Measurements from ENCODE around the gene HOXB5. TPM values are rescaled to one million over a fixed set of nuclear protein-coding genes. Genes with fewer than 3 reads are reported as not detected.

The HOXB5 gene
- total RNA-seq, 1 donor from 2014 or later = 0.07 TPM

DNA sequence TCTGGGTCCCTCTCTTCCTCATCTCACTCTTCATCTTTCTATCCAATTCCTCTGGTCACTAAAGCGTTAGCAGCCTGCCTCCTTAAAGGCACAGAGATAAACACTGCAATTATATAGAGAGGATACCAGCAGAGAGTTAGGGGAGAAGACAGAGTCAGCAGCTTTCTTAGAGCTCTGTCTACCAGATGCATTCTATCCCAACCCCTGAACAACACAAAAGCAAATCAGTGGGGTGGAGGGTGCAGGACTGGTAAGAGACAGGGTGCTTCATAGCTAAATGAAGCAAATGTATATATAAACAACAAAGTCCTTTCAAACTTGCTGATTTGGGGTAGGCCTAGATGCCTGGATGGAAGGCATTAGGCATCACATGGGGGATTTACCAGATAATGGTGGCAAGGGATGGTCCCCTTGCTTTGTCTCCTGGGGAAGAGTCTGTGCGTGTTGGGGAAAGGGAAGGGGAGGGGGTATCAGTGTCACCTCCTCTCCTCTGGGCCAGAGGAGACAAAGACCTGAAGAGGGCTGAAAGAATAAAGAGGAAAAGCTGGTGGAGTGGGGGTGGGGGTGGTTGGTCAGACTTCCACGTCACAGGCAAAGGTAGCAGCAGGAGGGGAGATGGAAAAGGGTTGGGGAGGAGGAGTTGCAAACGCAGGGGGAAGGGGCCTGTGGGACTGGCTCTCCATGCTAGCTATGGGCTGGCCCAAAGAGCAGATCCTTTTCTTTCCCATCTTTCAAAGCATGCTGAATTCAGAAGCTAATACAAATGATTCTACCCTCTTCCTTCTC lies 27.5 kb downstream of the HOXB5 start:
- intact Hi-C loops (cut with micrococcal nuclease) = no loop called here

DNA sequence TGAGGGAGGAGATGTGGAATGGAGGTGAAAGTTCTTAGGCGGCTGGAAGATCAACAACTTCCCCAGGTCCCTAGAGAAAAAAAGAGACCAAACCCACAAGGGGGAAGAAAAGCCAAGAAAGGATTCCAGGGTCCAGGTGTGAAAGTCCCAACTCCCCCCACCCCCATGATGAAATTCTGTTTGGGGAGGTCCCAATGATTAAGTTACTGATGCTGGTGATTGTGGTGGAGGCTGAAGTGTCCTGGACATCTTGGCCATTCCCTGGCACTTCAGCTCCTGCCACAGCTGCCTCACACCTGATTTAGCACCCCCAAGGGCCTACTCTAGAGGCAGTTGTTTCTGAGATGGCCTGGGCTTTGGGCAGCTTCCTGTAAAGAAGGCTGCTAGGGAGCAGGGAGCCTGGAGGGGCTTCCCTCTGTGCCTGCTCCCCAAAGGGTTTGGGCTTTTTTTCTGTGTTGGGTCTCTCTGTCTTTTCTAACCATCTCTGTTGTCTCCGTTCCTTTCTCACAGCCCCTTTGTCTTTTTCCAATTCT lies 28.5 kb downstream of the HOXB5 start:
- intact Hi-C loops (cut with micrococcal nuclease) = no loop called here

GRCh38 chr17:48564188-48565021 lies 29.2 kb downstream of the HOXB5 start:
- intact Hi-C loops (cut with micrococcal nuclease) = no loop called here

DNA sequence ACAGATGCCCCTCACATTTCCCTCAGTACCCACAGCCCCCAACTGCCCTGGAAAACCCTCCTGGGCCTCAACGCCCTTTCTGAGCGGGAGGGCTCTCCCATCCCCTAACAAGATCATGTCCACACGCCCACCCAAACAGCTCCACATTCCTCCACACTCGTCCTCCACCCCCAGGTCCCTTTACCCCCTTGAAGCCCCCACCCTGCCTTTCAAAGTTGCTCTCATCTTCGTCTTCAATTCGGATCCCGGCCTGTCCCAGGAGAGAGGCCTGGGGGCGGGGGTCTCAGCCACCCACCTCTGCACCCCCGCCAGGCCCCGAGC lies 29.8 kb downstream of the HOXB5 start:
- intact Hi-C loops (cut with micrococcal nuclease) = no loop called here

GRCh38 chr17:48563385-48563838 lies 30.2 kb downstream of the HOXB5 start:
- intact Hi-C loops (cut with micrococcal nuclease) = no loop called here

- intact Hi-C loops (cut with micrococcal nuclease) = no loop called here
These were observed 30.6 kb downstream of the HOXB5 start for GRCh38 chr17:48562934-48563333.

DNA sequence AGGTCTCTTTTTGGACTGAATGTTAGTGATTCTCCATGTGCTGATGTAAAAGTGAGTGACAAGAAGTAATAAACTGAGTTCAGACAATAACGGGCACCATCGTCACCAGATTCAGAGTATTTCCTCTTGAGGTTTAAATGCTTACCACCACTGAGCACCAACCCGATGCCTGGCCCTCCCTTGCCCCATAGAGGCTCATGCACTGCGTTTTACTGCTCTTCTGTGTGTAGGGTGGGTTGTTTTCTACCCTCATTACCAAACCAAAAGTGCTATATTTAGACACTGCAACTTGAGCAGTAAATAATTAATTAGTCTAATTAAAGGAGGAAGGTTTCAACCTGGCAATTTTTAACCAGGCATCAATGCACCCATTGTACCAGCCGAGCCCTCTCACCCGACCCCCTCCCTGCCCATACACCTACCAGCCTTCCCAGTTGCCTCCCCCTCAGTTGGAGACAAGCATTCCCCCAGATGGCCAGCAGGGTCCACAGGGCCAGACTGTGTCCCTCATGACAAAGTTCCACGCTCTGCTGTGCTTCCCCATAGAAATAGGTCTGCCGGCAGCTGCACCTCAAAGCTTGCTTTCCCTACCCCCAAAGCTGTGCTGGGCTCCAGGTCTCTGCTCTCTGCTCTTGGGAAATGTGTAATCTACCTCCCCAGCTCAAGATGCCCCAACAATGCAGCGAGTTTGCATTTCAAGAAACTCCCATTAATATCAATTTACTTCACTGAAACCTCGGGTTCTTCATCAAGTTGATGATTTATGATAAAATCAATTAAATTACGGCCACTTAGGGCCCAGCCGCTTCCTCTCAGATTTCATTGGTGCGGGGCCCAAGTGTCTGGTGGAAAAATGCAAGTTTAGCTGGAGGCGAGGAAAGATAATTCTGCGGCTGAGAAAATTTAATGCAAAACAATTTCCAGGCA lies 31.4 kb downstream of the HOXB5 start:
- intact Hi-C loops (cut with micrococcal nuclease) = no loop called here

GRCh38 chr17:48559840-48560817 lies 33.5 kb downstream of the HOXB5 start:
- intact Hi-C loops (cut with micrococcal nuclease) = no loop called here

GRCh38 chr17:48559122-48559839 lies 34.3 kb downstream of the HOXB5 start:
- intact Hi-C loops (cut with micrococcal nuclease) = no loop called here

DNA sequence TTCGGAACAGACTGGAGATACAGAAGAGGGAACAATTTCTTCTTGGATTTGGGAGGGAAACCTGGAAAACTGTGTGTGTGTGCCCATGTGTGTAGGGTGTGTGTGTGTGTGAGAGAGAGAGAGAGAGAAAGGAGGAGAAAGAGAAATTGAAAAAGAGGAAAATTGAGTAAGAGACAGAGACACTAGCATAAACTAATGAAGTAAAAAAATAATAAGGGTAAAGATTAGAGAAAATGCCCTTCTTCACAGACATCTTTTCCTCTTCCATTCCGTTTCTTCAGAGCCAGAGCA lies 34.8 kb downstream of the HOXB5 start:
- intact Hi-C loops (cut with micrococcal nuclease) = no loop called here

DNA sequence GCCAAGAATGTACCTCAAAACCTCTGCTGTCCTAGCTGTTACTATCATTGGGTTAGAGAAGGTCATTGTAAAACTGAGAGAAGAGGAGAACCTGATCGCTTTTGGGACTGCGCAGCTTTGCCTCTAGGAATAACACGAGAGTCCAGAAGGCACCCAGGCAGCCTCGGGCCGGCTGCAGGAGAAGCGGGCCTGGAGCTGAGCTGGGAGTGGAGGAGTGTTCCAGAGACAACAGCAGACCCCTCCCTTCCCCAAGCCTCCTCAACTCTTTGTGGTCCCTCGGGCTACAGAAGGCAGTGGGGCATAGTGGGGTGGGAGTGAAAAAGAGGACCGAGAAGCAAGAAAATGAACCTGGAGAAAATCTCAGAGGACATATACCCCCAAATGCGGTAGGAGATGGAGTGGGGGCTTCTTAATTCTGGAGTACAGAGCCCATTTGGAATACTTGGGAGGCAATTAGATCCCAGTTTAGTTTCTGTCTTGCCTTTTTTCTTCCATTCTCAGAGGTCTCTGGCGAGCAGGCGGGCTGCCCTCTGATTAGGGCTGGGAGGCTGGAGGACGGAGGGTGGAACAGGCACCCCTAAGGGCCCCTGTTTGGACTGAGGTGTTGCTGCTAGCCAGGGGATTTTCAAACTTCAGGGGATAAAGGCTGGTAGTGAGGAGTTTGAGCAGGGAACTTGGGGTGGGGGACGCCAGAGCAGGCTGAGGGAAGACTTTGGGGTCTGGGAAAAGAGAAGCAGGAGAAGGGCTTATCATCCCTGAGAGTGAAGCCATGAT lies 35.3 kb downstream of the HOXB5 start:
- intact Hi-C loops (cut with micrococcal nuclease) = no loop called here

DNA sequence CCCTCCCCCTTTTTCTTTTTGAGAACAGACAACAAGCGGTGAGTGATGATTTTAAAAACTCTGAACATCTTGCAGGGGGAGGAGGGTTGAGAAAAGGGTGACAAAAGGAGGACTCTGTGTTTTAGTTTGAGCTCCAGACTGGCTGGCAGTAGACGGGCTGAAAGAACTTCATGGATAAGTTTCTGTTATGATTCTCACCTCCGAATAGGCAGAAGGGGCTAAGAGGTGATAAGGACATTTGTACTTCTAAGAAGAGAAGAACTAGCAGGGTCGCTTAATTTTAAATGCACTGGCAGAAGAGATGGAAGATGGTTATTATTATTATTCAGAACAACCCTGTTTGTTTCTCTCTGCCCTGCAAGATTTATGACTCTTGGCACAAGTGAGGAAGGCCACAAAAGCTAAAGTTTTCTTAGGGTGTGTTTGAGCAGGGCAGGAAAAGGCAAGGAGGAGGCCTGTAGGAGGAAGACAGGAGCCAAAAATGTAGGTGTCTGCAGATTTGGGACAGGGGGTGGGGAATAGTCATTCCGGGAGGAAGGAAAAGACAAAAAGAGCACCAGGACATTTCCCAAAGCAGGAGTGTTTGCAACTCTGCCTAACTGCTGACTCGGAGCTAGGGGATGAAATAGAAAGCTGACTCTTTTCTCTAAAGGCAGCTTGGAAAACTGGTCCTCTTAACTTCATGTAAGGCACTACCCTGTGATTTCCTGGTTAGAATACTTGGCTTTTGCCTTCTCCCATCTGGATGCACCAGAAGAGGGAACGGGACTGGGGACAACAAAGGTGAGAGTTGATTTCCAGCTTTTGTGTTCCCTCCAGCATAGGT lies 36.8 kb downstream of the HOXB5 start:
- intact Hi-C loops (cut with micrococcal nuclease) = no loop called here

DNA sequence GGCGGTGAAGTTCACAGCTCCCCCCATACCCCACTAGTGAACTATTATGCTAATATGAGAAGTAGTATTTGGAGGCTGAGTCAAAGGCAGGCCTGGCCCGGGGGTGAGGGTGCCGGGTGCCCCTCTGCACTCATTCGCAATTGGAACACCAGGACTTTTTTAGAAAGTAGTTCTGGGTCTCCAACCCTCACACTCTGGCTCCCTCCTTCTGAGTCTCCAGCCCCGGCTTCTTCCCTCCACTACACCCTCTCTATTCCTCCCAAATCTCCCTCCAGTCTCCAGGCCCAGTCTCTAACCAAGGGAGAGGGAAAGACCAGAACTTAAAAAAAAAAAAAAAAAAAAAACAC lies 37.4 kb downstream of the HOXB5 start:
- intact Hi-C loops (cut with micrococcal nuclease) = no loop called here

- intact Hi-C loops (cut with micrococcal nuclease) = no loop called here
These were observed 38.0 kb downstream of the HOXB5 start for GRCh38 chr17:48555258-48556228.

GRCh38 chr17:48554412-48555257 lies 38.9 kb downstream of the HOXB5 start:
- intact Hi-C loops (cut with micrococcal nuclease) = no loop called here

- intact Hi-C loops (cut with micrococcal nuclease) = no loop called here
These were observed 39.8 kb downstream of the HOXB5 start for GRCh38 chr17:48553826-48554225.
